MCF 10A (cell line): ENCODE results near the gene PBX1. TPM values are rescaled to one million over a fixed set of nuclear protein-coding genes. Genes with fewer than 3 reads are reported as not detected.

ENCODE experiments used
- BruUV-seq: library from RNA; stranded (reverse); fragments of 400-500 nt; replicated peaks from 2 replicates; lab custom pipeline; 2021; lab: Mats Ljungman, UMichigan
- CTCF ChIA-PET: fragments of 300-600 bp; sonication (Branson Sonifier 250); formaldehyde crosslinking; extraction: SDS; loops from one replicate; lab custom pipeline; 2021; ENCODE audit warnings: antibody characterized with exemption, inconsistent platforms; lab: Yijun Ruan, JAX
- POLR2A ChIA-PET: fragments of 300-600, 350-650 bp; sonication (Branson Sonifier 250); formaldehyde crosslinking; extraction: SDS; loops from one replicate; lab custom pipeline; 2020; ENCODE audit warnings: antibody characterized with exemption, inconsistent platforms; lab: Yijun Ruan, JAX
- DNase-seq: peaks from one replicate; pipeline ENCODE4 v3.0.0-alpha.2; 2018; ENCODE audit not compliant: unreplicated experiment
- H3K27ac Mint-ChIP-seq: one replicate; pipeline ENCODE4 v1.8.0; 2022; ENCODE audit warnings: mild to moderate bottlenecking, low read depth, mixed read lengths; ENCODE audit not compliant: unreplicated experiment
- H3K27me3 Mint-ChIP-seq: one replicate; pipeline ENCODE4 v1.8.0; 2022; ENCODE audit warnings: mixed read lengths; ENCODE audit not compliant: insufficient read depth, unreplicated experiment
- H3K36me3 Mint-ChIP-seq: one replicate; pipeline ENCODE4 v1.8.0; 2022; ENCODE audit warnings: mild to moderate bottlenecking, moderate library complexity, mixed read lengths; ENCODE audit not compliant: insufficient read depth, unreplicated experiment
- H3K4me1 Mint-ChIP-seq: one replicate; pipeline ENCODE4 v1.8.0; 2022; ENCODE audit warnings: mixed read lengths; ENCODE audit not compliant: insufficient read depth, unreplicated experiment
- H3K4me3 Mint-ChIP-seq: one replicate; pipeline ENCODE4 v1.8.0; 2022; ENCODE audit warnings: mild to moderate bottlenecking, moderate library complexity, mixed read lengths; ENCODE audit not compliant: unreplicated experiment
- H3K9me3 Mint-ChIP-seq: one replicate; pipeline ENCODE4 v1.8.0; 2022; ENCODE audit warnings: mixed read lengths; ENCODE audit not compliant: unreplicated experiment
- CTCF ChIP-seq: fragments of 200-600 bp; IDR thresholded peaks from one replicate; pipeline ENCODE4 v1.8.0; 2022; ENCODE audit warnings: antibody characterized with exemption, mild to moderate bottlenecking; ENCODE audit not compliant: unreplicated experiment
- intact Hi-C: fragments of 100-400 bp; cut with micrococcal nuclease; formaldehyde crosslinking; loops from 2 replicates; pipeline ENCODE4 v1.14.1; 2022
- total RNA-seq: library from RNA; stranded (reverse); gene quantifications from 2 replicates; pipeline ENCODE4 v1.2.3, GENCODE V29; 2022

Gene PBX1
- total RNA-seq, 1 experiment from 2014 or later, result 5.8 TPM

- CTCF ChIA-PET, result interaction anchor here (0.5 to 1.8 kb wide), 8 partner anchors 21 to 1091 kb away, joined by 3 to 7 read pairs (median 3); no protein-coding TSS in a partner anchor
Measured at GRCh38 chr1:164598719-164599118, 39.7 kb downstream of the PBX1 start.

GRCh38 chr1:164599272-164599671 lies 40.3 kb downstream of the PBX1 start:
- POLR2A ChIA-PET, result interaction anchor here (1.1 kb wide), 1 partner anchor 14 kb away, joined by 3 read pairs; no protein-coding TSS in a partner anchor
- H3K27ac Mint-ChIP-seq, result no peak overlapping the region

More at GRCh38 chr1:164598719-164599118, 39.7 kb downstream of the PBX1 start:
- Mint-ChIP-seq H3K9me3 (no peaks in the 10 kb centered on the region), H3K4me1 (peaks cover 13% of the 10 kb centered on the region), H3K4me3 (no peak overlapping the region), H3K36me3 (no peaks in the 10 kb centered on the region), H3K27ac (no peak overlapping the region), H3K27me3 (no peaks in the 10 kb centered on the region)
- BruUV-seq, result no TSS peak
- POLR2A ChIA-PET, result no interaction called here
- DNase-seq, result no peak
- intact Hi-C loops, result no loop called here
- no peak for TF ChIP-seq CTCF

GRCh38 chr1:164601399-164602100 lies 42.6 kb downstream of the PBX1 start:
- DNase-seq, result no peak
- no peak overlapping the region for H3K27ac Mint-ChIP-seq
- peaks cover 17% of the 10 kb centered on the region for H3K4me1 Mint-ChIP-seq
- no peaks in the 10 kb centered on the region for H3K27me3 Mint-ChIP-seq
- no peak for TF ChIP-seq CTCF
- CTCF ChIA-PET, result interaction anchor here (0.6 to 2.9 kb wide), 15 partner anchors 11 to 646 kb away, joined by 3 to 23 read pairs (median 3); no protein-coding TSS in a partner anchor
- no peaks in the 10 kb centered on the region for H3K36me3 Mint-ChIP-seq
- no peaks in the 10 kb centered on the region for H3K9me3 Mint-ChIP-seq
- no peak overlapping the region for H3K4me3 Mint-ChIP-seq
- intact Hi-C loops, result no loop called here
- no TSS peak for BruUV-seq
- POLR2A ChIA-PET, result interaction anchor here (0.9 to 2.9 kb wide), 6 partner anchors 11 to 118 kb away, joined by 3 to 22 read pairs (median 6); no protein-coding TSS in a partner anchor

More at GRCh38 chr1:164599272-164599671, 40.3 kb downstream of the PBX1 start:
- CTCF ChIA-PET, result interaction anchor here (0.5 to 1.8 kb wide), 5 partner anchors 18 to 842 kb away, joined by 3 to 7 read pairs (median 3); no protein-coding TSS in a partner anchor
- Mint-ChIP-seq H3K9me3 (no peaks in the 10 kb centered on the region), H3K27me3 (no peaks in the 10 kb centered on the region), H3K36me3 (no peaks in the 10 kb centered on the region), H3K4me3 (no peak overlapping the region), H3K4me1 (peaks cover 15% of the 10 kb centered on the region)
- intact Hi-C loops, result no loop called here
- no peak for DNase-seq
- no peak for TF ChIP-seq CTCF
- BruUV-seq, result no TSS peak

GRCh38 chr1:164602101-164602422 lies 43.1 kb downstream of the PBX1 start:
- CTCF ChIA-PET, result interaction anchor here (0.5 to 2.9 kb wide), 18 partner anchors 11 to 646 kb away, joined by 3 to 23 read pairs (median 3); no protein-coding TSS in a partner anchor
- Mint-ChIP-seq H3K9me3 (no peaks in the 10 kb centered on the region), H3K4me3 (no peak overlapping the region), H3K27me3 (no peaks in the 10 kb centered on the region), H3K27ac (peak overlapping the region; percentile 50), H3K36me3 (no peaks in the 10 kb centered on the region), H3K4me1 (peaks cover 17% of the 10 kb centered on the region)
- DNase-seq, result no peak
- POLR2A ChIA-PET, result interaction anchor here (0.9 to 2.9 kb wide), 7 partner anchors 10 to 170 kb away, joined by 3 to 22 read pairs (median 5); no protein-coding TSS in a partner anchor
- BruUV-seq, result no TSS peak
- TF ChIP-seq CTCF, result no peak
- intact Hi-C loops, result no loop called here
